Panc1 (cell line): ENCODE results near the gene HDAC1. TPM values are rescaled to one million over a fixed set of nuclear protein-coding genes. Genes with fewer than 3 reads are reported as not detected.

Experiments used
- ATAC-seq: fragments of 200-7000 bp; cut with Tn5 transposase; 2 replicates; pipeline ENCODE4 v1.9.1; 2020; ENCODE audit warnings: mild to moderate bottlenecking, moderate library complexity
- BruUV-seq: library from RNA; stranded (reverse); fragments of 400-500 nt; replicated peaks from 2 replicates; lab custom pipeline; 2021; lab: Mats Ljungman, UMichigan
- CTCF ChIA-PET: fragments of 300-600 bp; sonication (Branson Sonifier 250); formaldehyde crosslinking; loops from one replicate; lab custom pipeline; 2022; ENCODE audit warnings: antibody characterized with exemption; lab: Charles Lee
- POLR2A ChIA-PET: fragments of 300-600 bp; sonication (Branson Sonifier 250); formaldehyde crosslinking; loops from one replicate; lab custom pipeline; 2022; ENCODE audit warnings: antibody characterized with exemption; lab: Charles Lee
- DNase-seq: peaks from one replicate; pipeline ENCODE4 v3.0.0-alpha.2; 2010; ENCODE audit warnings: low read depth, low spot score
- H3K27ac ChIP-seq: 2 replicates; pipeline ENCODE4 v1.5.1; 2011; ENCODE audit warnings: mild to moderate bottlenecking, low read length, inconsistent platforms
- H3K27me3 ChIP-seq: fragments of 200-500 bp; sonication (Bioruptor generic); 2 replicates; pipeline ENCODE4 v1.6.0; 2014; ENCODE audit warnings: low read length, inconsistent platforms; ENCODE audit not compliant: control insufficient read depth, insufficient read depth
- H3K36me3 ChIP-seq: fragments of 200-500 bp; sonication (Bioruptor generic); 2 replicates; pipeline ENCODE4 v1.5.1; 2014; ENCODE audit warnings: inconsistent platforms, mild to moderate bottlenecking, low read length, moderate library complexity; ENCODE audit not compliant: control insufficient read depth, insufficient read depth
- H3K4me1 ChIP-seq: 2 replicates; pipeline ENCODE4 v1.5.1; 2011; ENCODE audit warnings: inconsistent platforms, mild to moderate bottlenecking, low read length, moderate library complexity; ENCODE audit not compliant: control insufficient read depth, insufficient read depth
- H3K4me3 ChIP-seq, 2 experiments: 2 replicates each; pipeline ENCODE4 v1.5.1; 2011 to 2012; ENCODE audit warnings: low read depth in 2 of 2, low read length in 2 of 2, mild to moderate bottlenecking in 2 of 2, inconsistent platforms in 1 of 2, moderate library complexity in 1 of 2
- H3K9me3 ChIP-seq: fragments of 200-500 bp; sonication (Bioruptor generic); 2 replicates; pipeline ENCODE4 v1.5.1; 2014; ENCODE audit warnings: low read depth, mild to moderate bottlenecking, inconsistent platforms, low read length, moderate library complexity; ENCODE audit not compliant: control insufficient read depth, insufficient read depth
- POLR2AphosphoS5 ChIP-seq: IDR thresholded peaks from 2 replicates; pipeline ENCODE4 v1.6.1; 2012; ENCODE audit warnings: mild to moderate bottlenecking, low read depth, low read length, moderate library complexity
- SIN3A ChIP-seq: IDR thresholded peaks from 2 replicates; pipeline ENCODE4 v1.6.1; 2012; ENCODE audit warnings: low read depth, mild to moderate bottlenecking, low read length, moderate library complexity, borderline replicate concordance; ENCODE audit not compliant: insufficient read depth
- TCF7L2 ChIP-seq: IDR thresholded peaks from 2 replicates; pipeline ENCODE4 v1.6.1; 2011; ENCODE audit warnings: mild to moderate bottlenecking, low read depth, low read length, inconsistent platforms
- in situ Hi-C: cut with HindIII; loops from 2 replicates; pipeline ENCODE4 v1.10.0; 2016; ENCODE audit warnings: low sequenced_read_pairs, low pct_unique_long_range_greater_than_20kb
- intact Hi-C: fragments of 100-400 bp; cut with micrococcal nuclease; formaldehyde crosslinking; loops from one replicate; pipeline ENCODE4 v1.10.0; 2022; ENCODE audit not compliant: unreplicated experiment
- total RNA-seq: library from RNA; stranded (reverse); gene quantifications from one replicate; pipeline ENCODE4 v1.2.1, GENCODE V29; 2021; ENCODE audit not compliant: unreplicated experiment
- TF ChIP-seq, protein P1 (sequence below), 2 experiments: IDR thresholded peaks; 2 replicates each; pipeline ENCODE4 v1.6.1; 2011 to 2012; ENCODE audit warnings: low read depth in 2 of 2, control low read depth in 1 of 2, low read length in 1 of 2, mild to moderate bottlenecking in 1 of 2, moderate library complexity in 1 of 2; ENCODE audit not compliant: insufficient read depth in 1 of 2
- TF ChIP-seq, protein P2 (sequence below): fragments of 450-650 bp; IDR thresholded peaks from 2 replicates; pipeline ENCODE4 v1.5.1; 2017; ENCODE audit warnings: mild to moderate bottlenecking

The HDAC1 gene
- total RNA-seq, 1 experiment from 2014 or later, result 256 TPM

DNA sequence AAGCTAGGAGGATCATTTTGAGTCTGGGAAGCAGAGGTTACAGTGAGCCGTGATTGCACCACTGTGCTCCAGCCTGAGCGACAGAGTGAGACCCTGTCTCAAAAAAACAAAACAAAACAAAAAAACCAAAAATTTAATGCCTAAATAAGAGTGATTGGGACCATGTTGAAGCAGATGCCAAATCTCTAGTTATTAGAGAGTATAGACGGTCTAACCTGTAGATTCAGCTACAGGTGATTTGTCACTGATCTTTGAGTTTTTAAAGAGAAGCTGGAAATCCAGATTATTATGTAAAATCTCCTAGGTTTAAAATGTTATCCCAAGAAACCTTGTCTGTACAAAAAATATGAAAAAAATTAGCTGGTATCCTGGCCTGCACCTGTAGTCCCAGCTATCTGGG, 11.5 kb downstream of the HDAC1 start:
- Histone ChIP-seq H3K9me3 (0 out of 2 replicates have a peak, but pooled peaks cover 3% of the 10 kb centered on the region), H3K36me3 (peaks cover 10% of the 10 kb centered on the region), H3K27ac (no peak overlapping the region), H3K4me1 (no peaks in the 10 kb centered on the region), H3K27me3 (no peaks in the 10 kb centered on the region), H3K4me3 (no peak overlapping the region)
- DNase-seq (no peak), ATAC-seq (no peak)
- BruUV-seq, result no TSS peak
- intact Hi-C loops, result no loop called here
- ChIA-PET CTCF (no interaction called here), POLR2A (no interaction called here)
- TF ChIP-seq SIN3A (no peak), TCF7L2 (no peak), POLR2AphosphoS5 (no peak)
- TF ChIP-seq, protein P1, sequence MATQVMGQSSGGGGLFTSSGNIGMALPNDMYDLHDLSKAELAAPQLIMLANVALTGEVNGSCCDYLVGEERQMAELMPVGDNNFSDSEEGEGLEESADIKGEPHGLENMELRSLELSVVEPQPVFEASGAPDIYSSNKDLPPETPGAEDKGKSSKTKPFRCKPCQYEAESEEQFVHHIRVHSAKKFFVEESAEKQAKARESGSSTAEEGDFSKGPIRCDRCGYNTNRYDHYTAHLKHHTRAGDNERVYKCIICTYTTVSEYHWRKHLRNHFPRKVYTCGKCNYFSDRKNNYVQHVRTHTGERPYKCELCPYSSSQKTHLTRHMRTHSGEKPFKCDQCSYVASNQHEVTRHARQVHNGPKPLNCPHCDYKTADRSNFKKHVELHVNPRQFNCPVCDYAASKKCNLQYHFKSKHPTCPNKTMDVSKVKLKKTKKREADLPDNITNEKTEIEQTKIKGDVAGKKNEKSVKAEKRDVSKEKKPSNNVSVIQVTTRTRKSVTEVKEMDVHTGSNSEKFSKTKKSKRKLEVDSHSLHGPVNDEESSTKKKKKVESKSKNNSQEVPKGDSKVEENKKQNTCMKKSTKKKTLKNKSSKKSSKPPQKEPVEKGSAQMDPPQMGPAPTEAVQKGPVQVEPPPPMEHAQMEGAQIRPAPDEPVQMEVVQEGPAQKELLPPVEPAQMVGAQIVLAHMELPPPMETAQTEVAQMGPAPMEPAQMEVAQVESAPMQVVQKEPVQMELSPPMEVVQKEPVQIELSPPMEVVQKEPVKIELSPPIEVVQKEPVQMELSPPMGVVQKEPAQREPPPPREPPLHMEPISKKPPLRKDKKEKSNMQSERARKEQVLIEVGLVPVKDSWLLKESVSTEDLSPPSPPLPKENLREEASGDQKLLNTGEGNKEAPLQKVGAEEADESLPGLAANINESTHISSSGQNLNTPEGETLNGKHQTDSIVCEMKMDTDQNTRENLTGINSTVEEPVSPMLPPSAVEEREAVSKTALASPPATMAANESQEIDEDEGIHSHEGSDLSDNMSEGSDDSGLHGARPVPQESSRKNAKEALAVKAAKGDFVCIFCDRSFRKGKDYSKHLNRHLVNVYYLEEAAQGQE (IDR thresholded peaks at IDR 0.05; ENCODE audit: insufficient read depth in 1 of 2, low read depth in 2 of 2, low read length in 1 of 2), result no peak
- TF ChIP-seq, protein P2, sequence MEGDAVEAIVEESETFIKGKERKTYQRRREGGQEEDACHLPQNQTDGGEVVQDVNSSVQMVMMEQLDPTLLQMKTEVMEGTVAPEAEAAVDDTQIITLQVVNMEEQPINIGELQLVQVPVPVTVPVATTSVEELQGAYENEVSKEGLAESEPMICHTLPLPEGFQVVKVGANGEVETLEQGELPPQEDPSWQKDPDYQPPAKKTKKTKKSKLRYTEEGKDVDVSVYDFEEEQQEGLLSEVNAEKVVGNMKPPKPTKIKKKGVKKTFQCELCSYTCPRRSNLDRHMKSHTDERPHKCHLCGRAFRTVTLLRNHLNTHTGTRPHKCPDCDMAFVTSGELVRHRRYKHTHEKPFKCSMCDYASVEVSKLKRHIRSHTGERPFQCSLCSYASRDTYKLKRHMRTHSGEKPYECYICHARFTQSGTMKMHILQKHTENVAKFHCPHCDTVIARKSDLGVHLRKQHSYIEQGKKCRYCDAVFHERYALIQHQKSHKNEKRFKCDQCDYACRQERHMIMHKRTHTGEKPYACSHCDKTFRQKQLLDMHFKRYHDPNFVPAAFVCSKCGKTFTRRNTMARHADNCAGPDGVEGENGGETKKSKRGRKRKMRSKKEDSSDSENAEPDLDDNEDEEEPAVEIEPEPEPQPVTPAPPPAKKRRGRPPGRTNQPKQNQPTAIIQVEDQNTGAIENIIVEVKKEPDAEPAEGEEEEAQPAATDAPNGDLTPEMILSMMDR, result no peak
- in situ Hi-C loops, result no loop called here

DNA sequence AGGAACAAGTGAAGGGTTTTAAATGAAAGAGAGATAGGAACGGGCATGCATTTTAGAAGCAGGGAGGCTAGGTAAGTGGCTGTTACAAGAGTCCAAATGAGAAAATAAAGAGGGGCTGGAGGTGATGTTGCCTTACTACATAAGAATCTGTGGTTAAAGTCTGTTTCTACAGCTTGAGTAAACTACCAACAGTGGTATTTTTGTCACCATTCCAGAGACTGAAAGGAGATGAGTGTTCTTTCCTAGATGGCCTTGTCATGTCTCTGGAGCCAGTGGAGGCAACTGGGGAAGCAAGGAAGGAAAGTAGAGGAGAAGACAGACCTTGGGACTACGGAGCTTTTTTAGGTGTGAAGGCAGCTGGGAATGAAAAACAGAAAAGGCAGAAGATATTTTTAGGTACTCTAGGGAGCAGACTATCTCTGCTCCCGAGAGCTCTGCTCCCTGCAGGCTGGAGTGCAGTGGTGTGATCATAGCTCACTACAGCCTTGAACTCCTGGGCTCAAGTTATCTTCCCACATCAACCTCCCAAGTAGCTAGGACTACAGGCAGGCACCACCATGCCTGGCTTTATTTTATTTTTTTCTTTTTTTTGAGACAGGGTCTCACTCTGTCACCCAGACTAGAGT, 12.2 kb downstream of the HDAC1 start:
- in situ Hi-C loops, result no loop called here
- BruUV-seq, result TSS peak; percentile 60
- TF ChIP-seq, protein P2, result no peak
- no peak for TF ChIP-seq TCF7L2
- TF ChIP-seq, protein P1 (IDR thresholded peaks at IDR 0.05; ENCODE audit: insufficient read depth in 1 of 2, low read depth in 2 of 2, low read length in 1 of 2), result no peak
- no peak for TF ChIP-seq SIN3A
- no peak for TF ChIP-seq POLR2AphosphoS5
- H3K27me3 ChIP-seq, result no peaks in the 10 kb centered on the region
- H3K4me3 ChIP-seq, result no peak overlapping the region
- 0 out of 2 replicates have a peak, but pooled peaks cover 3% of the 10 kb centered on the region for H3K9me3 ChIP-seq
- CTCF ChIA-PET, result no interaction called here
- POLR2A ChIA-PET, result interaction anchor here (0.7 kb wide), 1 partner anchor 88 kb away, joined by 3 read pairs; no protein-coding TSS in a partner anchor
- intact Hi-C loops, result no loop called here
- no peak overlapping the region for H3K27ac ChIP-seq
- H3K4me1 ChIP-seq, result no peaks in the 10 kb centered on the region
- peaks cover 10% of the 10 kb centered on the region for H3K36me3 ChIP-seq
- DNase-seq (no peak), ATAC-seq (no peak)
